GM23338 (cell line): Measurements from ENCODE around the gene ATF7.

Experiments used
- CREB1 ChIP-seq: fragments of 250-450 bp; sonication (Bioruptor Pico); IDR thresholded peaks from 2 replicates; pipeline ENCODE4 v1.5.0; 2020; ENCODE audit warnings: low read depth, mild to moderate bottlenecking, moderate library complexity
- CTCF ChIP-seq, 2 experiments: fragments of 200-600 bp in 1 of 2; sonication (generic) in 1 of 2; conservative IDR thresholded peaks; 2 replicates each; pipeline versions ENCODE4 v1.5.1 to v1.6.1; 2016 to 2017; ENCODE audit warnings: antibody characterized with exemption in 2 of 2, low read depth in 2 of 2, mild to moderate bottlenecking in 2 of 2, moderate library complexity in 1 of 2
- ETS1 ChIP-seq: IDR thresholded peaks from 2 replicates; pipeline ENCODE4 v1.6.1; 2016; ENCODE audit warnings: antibody characterized with exemption
- EZH2 ChIP-seq: fragments of 200-600 bp; sonication (generic); IDR thresholded peaks from one replicate; pipeline ENCODE4 v1.8.0; 2017; ENCODE audit warnings: antibody characterized with exemption, mild to moderate bottlenecking, low read depth; ENCODE audit not compliant: unreplicated experiment
- EZH2phosphoT487 ChIP-seq: fragments of 200-600 bp; sonication (generic); IDR thresholded peaks from one replicate; pipeline ENCODE4 v1.8.1; 2018; ENCODE audit warnings: antibody characterized with exemption; ENCODE audit not compliant: unreplicated experiment
- POLR2AphosphoS5 ChIP-seq: IDR thresholded peaks from 2 replicates; pipeline ENCODE4 v1.6.1; 2016; ENCODE audit warnings: antibody characterized with exemption, low read depth
- REST ChIP-seq: IDR thresholded peaks from one replicate; pipeline ENCODE4 v1.6.1; 2018; ENCODE audit warnings: antibody characterized with exemption; ENCODE audit not compliant: unreplicated experiment
- ZNF114 ChIP-seq: fragments of 250-450 bp; sonication (Bioruptor Pico); IDR thresholded peaks from 2 replicates; pipeline ENCODE4 v1.5.0; 2020; ENCODE audit warnings: mild to moderate bottlenecking, moderate library complexity
- ZNF462 ChIP-seq: fragments of 250-450 bp; sonication (Bioruptor Pico); IDR thresholded peaks from 2 replicates; pipeline ENCODE4 v1.5.0; 2020; ENCODE audit warnings: mild to moderate bottlenecking, moderate library complexity

- TF ChIP-seq CTCF (conservative IDR thresholded peaks at IDR 0.05; ENCODE audit: low read depth in 2 of 2) (no peak), POLR2AphosphoS5 (no peak), REST (no peak), EZH2 (no peak), EZH2phosphoT487 (no peak), ZNF114 (CRISPR knock-in tag) (no peak), ZNF462 (CRISPR knock-in tag) (no peak), ETS1 (no peak), CREB1 (CRISPR knock-in tag) (no peak)
Measured at GRCh38 chr12:53578783-53579182, 47.4 kb downstream of the ATF7 start.
